GM23338 (cell line): ENCODE data around the gene PCDHB14. TPM values are rescaled to one million over a fixed set of nuclear protein-coding genes. Genes with fewer than 3 reads are reported as not detected.

Experiments used
- ATAC-seq: fragments of 200-7000 bp; cut with Tn5 transposase; 3 replicates; pipeline ENCODE4 v1.9.1; 2020
- DNase-seq: peaks from one replicate; pipeline ENCODE4 v3.0.0-alpha.2; 2015; ENCODE audit warnings: low spot score
- H2AFZ ChIP-seq: fragments of 200-600 bp; sonication (generic); 2 replicates; pipeline ENCODE4 v1.8.0; 2016; ENCODE audit warnings: antibody characterized with exemption, mild to moderate bottlenecking, moderate library complexity
- H3F3A ChIP-seq: fragments of 200-600 bp; sonication (generic); replicated peaks from 2 replicates; pipeline ENCODE4 v1.8.0; 2017; ENCODE audit warnings: antibody characterized with exemption, mixed run types, low read depth
- H3K27ac ChIP-seq: fragments of 200-600 bp; sonication (generic); 2 replicates; pipeline ENCODE4 v1.6.1; 2016; ENCODE audit warnings: low read depth
- H3K27me3 ChIP-seq: fragments of 200-600 bp; sonication (generic); 2 replicates; pipeline ENCODE4 v1.8.0; 2016; ENCODE audit warnings: mild to moderate bottlenecking, mixed run types, moderate library complexity; ENCODE audit not compliant: insufficient read depth
- H3K36me3 ChIP-seq: fragments of 200-600 bp; sonication (generic); 2 replicates; pipeline ENCODE4 v1.8.0; 2016; ENCODE audit warnings: mild to moderate bottlenecking; ENCODE audit not compliant: insufficient read depth
- H3K4me1 ChIP-seq: fragments of 200-600 bp; sonication (generic); 2 replicates; pipeline ENCODE4 v1.8.0; 2016; ENCODE audit warnings: mild to moderate bottlenecking, moderate library complexity; ENCODE audit not compliant: insufficient read depth
- H3K4me2 ChIP-seq: fragments of 200-600 bp; sonication (generic); 2 replicates; pipeline ENCODE4 v1.7.1; 2017; ENCODE audit warnings: mixed run types
- H3K4me3 ChIP-seq: fragments of 200-600 bp; sonication (generic); 2 replicates; pipeline ENCODE4 v1.6.1; 2016; ENCODE audit warnings: mixed run types
- H3K79me2 ChIP-seq: fragments of 200-600 bp; sonication (generic); replicated peaks from 2 replicates; pipeline ENCODE4 v1.8.0; 2017; ENCODE audit warnings: mild to moderate bottlenecking; ENCODE audit not compliant: insufficient read depth
- H3K9me2 ChIP-seq: fragments of 200-600 bp; sonication (generic); 2 replicates; pipeline ENCODE4 v1.8.0; 2017; ENCODE audit not compliant: insufficient read depth
- H4K20me1 ChIP-seq: fragments of 200-600 bp; sonication (generic); replicated peaks from 2 replicates; pipeline ENCODE4 v1.8.0; 2017; ENCODE audit warnings: mild to moderate bottlenecking; ENCODE audit not compliant: insufficient read depth
- H3K27ac Mint-ChIP-seq: 2 replicates; pipeline ENCODE4 v1.8.0; 2020; ENCODE audit warnings: inconsistent platforms, mild to moderate bottlenecking, moderate library complexity, mixed read lengths
- H3K27me3 Mint-ChIP-seq: 3 replicates; pipeline ENCODE4 v1.8.0; 2022; ENCODE audit warnings: low read depth, mild to moderate bottlenecking, moderate library complexity, mixed read lengths, inconsistent platforms; ENCODE audit not compliant: insufficient read depth, poor library complexity
- H3K36me3 Mint-ChIP-seq: 3 replicates; pipeline ENCODE4 v1.8.0; 2021; ENCODE audit warnings: low read depth, mild to moderate bottlenecking, inconsistent platforms, moderate library complexity, mixed read lengths
- H3K4me1 Mint-ChIP-seq: 3 replicates; pipeline ENCODE4 v1.8.0; 2020; ENCODE audit warnings: mild to moderate bottlenecking, inconsistent platforms, mixed read lengths
- H3K4me3 Mint-ChIP-seq: 3 replicates; pipeline ENCODE4 v1.8.0; 2021; ENCODE audit warnings: moderate library complexity, mild to moderate bottlenecking, inconsistent platforms, mixed read lengths
- H3K9me3 Mint-ChIP-seq: 3 replicates; pipeline ENCODE4 v1.8.0; 2020; ENCODE audit warnings: moderate library complexity, mild to moderate bottlenecking, inconsistent platforms, mixed read lengths
- POLR2AphosphoS5 ChIP-seq: IDR thresholded peaks from 2 replicates; pipeline ENCODE4 v1.6.1; 2016; ENCODE audit warnings: antibody characterized with exemption, low read depth
- polyA plus RNA-seq: library from polyadenylated mRNA; unstranded; fragments of >200 nt; fragmentation: Nextera tagmentation; extraction: Ambion mirVana; gene quantifications from 2 replicates; pipeline ENCODE4 v1.2.1, GENCODE V29; 2016
- total RNA-seq: library from RNA; depleted of rRNA; stranded (reverse); fragments of >200 nt; shearing (Covaris generic); gene quantifications from 2 replicates; pipeline ENCODE4 v1.2.3, GENCODE V29; 2014; rRNA removed
- TF ChIP-seq, protein P1 (sequence below): IDR thresholded peaks from one replicate; pipeline ENCODE4 v1.6.1; 2018; ENCODE audit warnings: antibody characterized with exemption; ENCODE audit not compliant: unreplicated experiment
- TF ChIP-seq, protein P2 (sequence below), 2 experiments: fragments of 200-600 bp in 1 of 2; sonication (generic) in 1 of 2; conservative IDR thresholded peaks; 2 replicates each; pipeline versions ENCODE4 v1.5.1 to v1.6.1; 2016 to 2017; ENCODE audit warnings: antibody characterized with exemption in 2 of 2, low read depth in 2 of 2, mild to moderate bottlenecking in 2 of 2, moderate library complexity in 1 of 2

Gene PCDHB14
- total and polyA plus RNA-seq, 2 experiments from 2014 or later, result 0.71 to 4.1 TPM

DNA sequence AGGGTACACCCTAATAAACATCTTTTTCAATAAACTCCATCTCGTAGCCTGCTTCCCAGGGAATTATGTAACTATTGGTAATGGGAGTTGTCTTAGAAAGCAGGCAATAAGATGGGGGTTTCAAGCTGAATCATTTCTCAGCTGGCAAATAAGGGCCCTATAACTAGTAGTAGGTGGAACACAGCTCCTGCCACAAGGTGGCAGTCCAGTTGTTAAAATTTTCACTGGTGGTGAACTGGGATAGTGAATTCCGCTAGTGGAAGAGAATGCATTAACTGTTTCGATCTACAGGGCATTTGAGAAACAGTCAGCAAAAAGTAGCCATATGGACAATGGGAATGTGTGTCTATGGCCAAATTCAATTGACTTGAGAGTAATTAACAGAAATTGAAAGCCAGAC is 49.8 kb downstream of the PCDHB14 start:
- Histone ChIP-seq H3K4me2 (no peak overlapping the region), H4K20me1 (no peaks in the 10 kb centered on the region), H3K36me3 (no peaks in the 10 kb centered on the region), H3K27me3 (no peaks in the 10 kb centered on the region), H3K4me3 (no peak overlapping the region), H3K9me2 (peaks cover 7% of the 10 kb centered on the region; the same call in 1 of the 2 replicates), H2AFZ (no peak overlapping the region), H3K27ac (no peak overlapping the region), H3K4me1 (no peaks in the 10 kb centered on the region), H3K79me2 (no peaks in the 10 kb centered on the region), H3F3A (no peaks in the 10 kb centered on the region)
- TF ChIP-seq, protein P1, sequence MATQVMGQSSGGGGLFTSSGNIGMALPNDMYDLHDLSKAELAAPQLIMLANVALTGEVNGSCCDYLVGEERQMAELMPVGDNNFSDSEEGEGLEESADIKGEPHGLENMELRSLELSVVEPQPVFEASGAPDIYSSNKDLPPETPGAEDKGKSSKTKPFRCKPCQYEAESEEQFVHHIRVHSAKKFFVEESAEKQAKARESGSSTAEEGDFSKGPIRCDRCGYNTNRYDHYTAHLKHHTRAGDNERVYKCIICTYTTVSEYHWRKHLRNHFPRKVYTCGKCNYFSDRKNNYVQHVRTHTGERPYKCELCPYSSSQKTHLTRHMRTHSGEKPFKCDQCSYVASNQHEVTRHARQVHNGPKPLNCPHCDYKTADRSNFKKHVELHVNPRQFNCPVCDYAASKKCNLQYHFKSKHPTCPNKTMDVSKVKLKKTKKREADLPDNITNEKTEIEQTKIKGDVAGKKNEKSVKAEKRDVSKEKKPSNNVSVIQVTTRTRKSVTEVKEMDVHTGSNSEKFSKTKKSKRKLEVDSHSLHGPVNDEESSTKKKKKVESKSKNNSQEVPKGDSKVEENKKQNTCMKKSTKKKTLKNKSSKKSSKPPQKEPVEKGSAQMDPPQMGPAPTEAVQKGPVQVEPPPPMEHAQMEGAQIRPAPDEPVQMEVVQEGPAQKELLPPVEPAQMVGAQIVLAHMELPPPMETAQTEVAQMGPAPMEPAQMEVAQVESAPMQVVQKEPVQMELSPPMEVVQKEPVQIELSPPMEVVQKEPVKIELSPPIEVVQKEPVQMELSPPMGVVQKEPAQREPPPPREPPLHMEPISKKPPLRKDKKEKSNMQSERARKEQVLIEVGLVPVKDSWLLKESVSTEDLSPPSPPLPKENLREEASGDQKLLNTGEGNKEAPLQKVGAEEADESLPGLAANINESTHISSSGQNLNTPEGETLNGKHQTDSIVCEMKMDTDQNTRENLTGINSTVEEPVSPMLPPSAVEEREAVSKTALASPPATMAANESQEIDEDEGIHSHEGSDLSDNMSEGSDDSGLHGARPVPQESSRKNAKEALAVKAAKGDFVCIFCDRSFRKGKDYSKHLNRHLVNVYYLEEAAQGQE, result no peak
- TF ChIP-seq, protein P2, sequence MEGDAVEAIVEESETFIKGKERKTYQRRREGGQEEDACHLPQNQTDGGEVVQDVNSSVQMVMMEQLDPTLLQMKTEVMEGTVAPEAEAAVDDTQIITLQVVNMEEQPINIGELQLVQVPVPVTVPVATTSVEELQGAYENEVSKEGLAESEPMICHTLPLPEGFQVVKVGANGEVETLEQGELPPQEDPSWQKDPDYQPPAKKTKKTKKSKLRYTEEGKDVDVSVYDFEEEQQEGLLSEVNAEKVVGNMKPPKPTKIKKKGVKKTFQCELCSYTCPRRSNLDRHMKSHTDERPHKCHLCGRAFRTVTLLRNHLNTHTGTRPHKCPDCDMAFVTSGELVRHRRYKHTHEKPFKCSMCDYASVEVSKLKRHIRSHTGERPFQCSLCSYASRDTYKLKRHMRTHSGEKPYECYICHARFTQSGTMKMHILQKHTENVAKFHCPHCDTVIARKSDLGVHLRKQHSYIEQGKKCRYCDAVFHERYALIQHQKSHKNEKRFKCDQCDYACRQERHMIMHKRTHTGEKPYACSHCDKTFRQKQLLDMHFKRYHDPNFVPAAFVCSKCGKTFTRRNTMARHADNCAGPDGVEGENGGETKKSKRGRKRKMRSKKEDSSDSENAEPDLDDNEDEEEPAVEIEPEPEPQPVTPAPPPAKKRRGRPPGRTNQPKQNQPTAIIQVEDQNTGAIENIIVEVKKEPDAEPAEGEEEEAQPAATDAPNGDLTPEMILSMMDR (conservative IDR thresholded peaks at IDR 0.05; ENCODE audit: low read depth in 2 of 2), result peak; percentile 72 to 73
- no peak for TF ChIP-seq POLR2AphosphoS5
- DNase-seq (peak; percentile 65), ATAC-seq (no peak; the same call in 1 of the 3 replicates)
- Mint-ChIP-seq H3K36me3 (peaks cover 19% of the 10 kb centered on the region), H3K27me3 (peaks cover 5% of the 10 kb centered on the region), H3K4me3 (no peak overlapping the region), H3K4me1 (no peaks in the 10 kb centered on the region), H3K27ac (no peak overlapping the region), H3K9me3 (peaks cover 61% of the 10 kb centered on the region)

Other genes starting within 250 kb of the PCDHB14 start
Only the 30 nearest of the 36 such genes appear.
- 0.03 and 0.08 TPM in 2 replicates for gene PCDHB1, start 172.0 kb upstream of the PCDHB14 start, total RNA-seq
- gene PCDHB1, start 172.0 kb upstream of the PCDHB14 start, polyA plus RNA-seq, result 0.05 and 0.09 TPM in 2 replicates
- gene PCDHB2, start 128.7 kb upstream of the PCDHB14 start, total RNA-seq, result 28.6 and 34.2 TPM in 2 replicates
- 7.1 and 9.3 TPM in 2 replicates for gene PCDHB2, start 128.7 kb upstream of the PCDHB14 start, polyA plus RNA-seq
- 15.3 and 19.4 TPM in 2 replicates for gene PCDHB3, start 122.9 kb upstream of the PCDHB14 start, total RNA-seq
- 4.7 and 5.2 TPM in 2 replicates for gene PCDHB3, start 122.9 kb upstream of the PCDHB14 start, polyA plus RNA-seq
- gene PCDHB4, start 101.5 kb upstream of the PCDHB14 start, total RNA-seq, result 1.7 and 2.7 TPM in 2 replicates
- 0.87 and 1.3 TPM in 2 replicates for gene PCDHB4, start 101.5 kb upstream of the PCDHB14 start, polyA plus RNA-seq
- gene PCDHB5, start 88.1 kb upstream of the PCDHB14 start, total RNA-seq, result 37.7 and 49.7 TPM in 2 replicates
- gene PCDHB5, start 88.1 kb upstream of the PCDHB14 start, polyA plus RNA-seq, result 18.7 and 20.0 TPM in 2 replicates
- 0.23 and 0.52 TPM in 2 replicates for gene PCDHB6, start 73.3 kb upstream of the PCDHB14 start, total RNA-seq
- gene PCDHB6, start 73.3 kb upstream of the PCDHB14 start, polyA plus RNA-seq, result 0.11 and 0.17 TPM in 2 replicates
- 0.39 and 1.0 TPM in 2 replicates for gene PCDHB7, start 50.7 kb upstream of the PCDHB14 start, total RNA-seq
- gene PCDHB7, start 50.7 kb upstream of the PCDHB14 start, polyA plus RNA-seq, result 0.33 and 0.48 TPM in 2 replicates
- 2.6 and 2.7 TPM in 2 replicates for gene PCDHB8, start 45.6 kb upstream of the PCDHB14 start, total RNA-seq
- 0.45 and 0.84 TPM in 2 replicates for gene PCDHB8, start 45.6 kb upstream of the PCDHB14 start, polyA plus RNA-seq
- gene PCDHB16, start 41.0 kb upstream of the PCDHB14 start, total RNA-seq, result 2.2 and 2.4 TPM in 2 replicates
- gene PCDHB16, start 41.0 kb upstream of the PCDHB14 start, polyA plus RNA-seq, result 0.73 and 0.92 TPM in 2 replicates
- 0.63 and 0.78 TPM in 2 replicates for gene PCDHB9, start 36.2 kb upstream of the PCDHB14 start, total RNA-seq
- 0.27 and 0.45 TPM in 2 replicates for gene PCDHB9, start 36.2 kb upstream of the PCDHB14 start, polyA plus RNA-seq
- gene PCDHB10, start 31.0 kb upstream of the PCDHB14 start, total RNA-seq, result 0.89 and 2.7 TPM in 2 replicates
- gene PCDHB10, start 31.0 kb upstream of the PCDHB14 start, polyA plus RNA-seq, result 1.6 and 1.7 TPM in 2 replicates
- 0.47 and 1.3 TPM in 2 replicates for gene PCDHB11, start 23.7 kb upstream of the PCDHB14 start, total RNA-seq
- gene PCDHB11, start 23.7 kb upstream of the PCDHB14 start, polyA plus RNA-seq, result 0.19 and 0.33 TPM in 2 replicates
- 3.7 and 4.3 TPM in 2 replicates for gene PCDHB12, start 14.6 kb upstream of the PCDHB14 start, total RNA-seq
- 0.80 and 1.3 TPM in 2 replicates for gene PCDHB12, start 14.6 kb upstream of the PCDHB14 start, polyA plus RNA-seq
- 2.4 and 3.5 TPM in 2 replicates for gene PCDHB13, start 9.4 kb upstream of the PCDHB14 start, total RNA-seq
- 0.87 and 1.1 TPM in 2 replicates for gene PCDHB13, start 9.4 kb upstream of the PCDHB14 start, polyA plus RNA-seq
- gene PCDHB15, start 22.1 kb downstream of the PCDHB14 start, total RNA-seq, result 8.0 and 12.1 TPM in 2 replicates
- gene PCDHB15, start 22.1 kb downstream of the PCDHB14 start, polyA plus RNA-seq, result 4.9 and 6.1 TPM in 2 replicates
- gene SLC25A2, start 80.7 kb downstream of the PCDHB14 start, total RNA-seq, result not detected in 2 replicates
- gene SLC25A2, start 80.7 kb downstream of the PCDHB14 start, polyA plus RNA-seq, result not detected in 2 replicates
- 92.0 and 107 TPM in 2 replicates for gene TAF7, start 97.4 kb downstream of the PCDHB14 start, total RNA-seq
- gene TAF7, start 97.4 kb downstream of the PCDHB14 start, polyA plus RNA-seq, result 187 and 217 TPM in 2 replicates
- 1.7 and 2.2 TPM in 2 replicates for gene PCDHGA1, start 107.2 kb downstream of the PCDHB14 start, total RNA-seq
- gene PCDHGA1, start 107.2 kb downstream of the PCDHB14 start, polyA plus RNA-seq, result 0.07 and 0.39 TPM in 2 replicates
- gene PCDHGA2, start 115.4 kb downstream of the PCDHB14 start, total RNA-seq, result 0.82 and 1.0 TPM in 2 replicates
- gene PCDHGA2, start 115.4 kb downstream of the PCDHB14 start, polyA plus RNA-seq, result 0.17 and 0.45 TPM in 2 replicates
- gene PCDHGA3, start 120.5 kb downstream of the PCDHB14 start, total RNA-seq, result 0.90 and 1.2 TPM in 2 replicates
- 0.28 and 0.63 TPM in 2 replicates for gene PCDHGA3, start 120.5 kb downstream of the PCDHB14 start, polyA plus RNA-seq
- 8.9 and 9.1 TPM in 2 replicates for gene PCDHGB1, start 126.8 kb downstream of the PCDHB14 start, total RNA-seq
- 0.52 and 0.74 TPM in 2 replicates for gene PCDHGB1, start 126.8 kb downstream of the PCDHB14 start, polyA plus RNA-seq
- gene PCDHGA4, start 131.7 kb downstream of the PCDHB14 start, total RNA-seq, result 4.2 and 7.2 TPM in 2 replicates
- gene PCDHGA4, start 131.7 kb downstream of the PCDHB14 start, polyA plus RNA-seq, result 0.33 and 0.99 TPM in 2 replicates
- gene PCDHGB2, start 136.7 kb downstream of the PCDHB14 start, total RNA-seq, result 5.0 and 5.8 TPM in 2 replicates
- gene PCDHGB2, start 136.7 kb downstream of the PCDHB14 start, polyA plus RNA-seq, result 0.87 and 1.2 TPM in 2 replicates
- gene PCDHGA5, start 140.8 kb downstream of the PCDHB14 start, total RNA-seq, result 2.9 and 3.1 TPM in 2 replicates
- gene PCDHGA5, start 140.8 kb downstream of the PCDHB14 start, polyA plus RNA-seq, result 0.49 and 0.55 TPM in 2 replicates
- gene PCDHGB3, start 146.9 kb downstream of the PCDHB14 start, total RNA-seq, result 4.8 and 5.8 TPM in 2 replicates
- gene PCDHGB3, start 146.9 kb downstream of the PCDHB14 start, polyA plus RNA-seq, result 0.24 and 0.26 TPM in 2 replicates
- 4.5 and 4.8 TPM in 2 replicates for gene PCDHGA6, start 150.5 kb downstream of the PCDHB14 start, total RNA-seq
- gene PCDHGA6, start 150.5 kb downstream of the PCDHB14 start, polyA plus RNA-seq, result 0.99 and 1.2 TPM in 2 replicates
- 2.9 and 4.4 TPM in 2 replicates for gene PCDHGA7, start 159.4 kb downstream of the PCDHB14 start, total RNA-seq
- gene PCDHGA7, start 159.4 kb downstream of the PCDHB14 start, polyA plus RNA-seq, result 0.44 and 0.50 TPM in 2 replicates
- 13.0 and 16.6 TPM in 2 replicates for gene PCDHGB4, start 164.4 kb downstream of the PCDHB14 start, total RNA-seq
- 3.0 and 3.5 TPM in 2 replicates for gene PCDHGB4, start 164.4 kb downstream of the PCDHB14 start, polyA plus RNA-seq
- 4.6 and 5.3 TPM in 2 replicates for gene PCDHGA8, start 169.3 kb downstream of the PCDHB14 start, total RNA-seq
- 0.70 and 1.1 TPM in 2 replicates for gene PCDHGA8, start 169.3 kb downstream of the PCDHB14 start, polyA plus RNA-seq
- 15.7 and 18.5 TPM in 2 replicates for gene PCDHGB5, start 174.6 kb downstream of the PCDHB14 start, total RNA-seq
- gene PCDHGB5, start 174.6 kb downstream of the PCDHB14 start, polyA plus RNA-seq, result 1.7 and 2.5 TPM in 2 replicates